Activated CD4-positive, alpha-beta T cell treated with anti-CD3 and anti-CD28 coated beads, Interleukin-2, Interleukin-6, amounts not matched to agents 100 ng/mL and 50 ng/mL, durations not matched to agents 16 hours and 8 hours (primary cell): ENCODE measurements around the gene MED14.

Source experiments
- DNase-seq: peaks from one replicate; pipeline ENCODE4 v3.0.0-alpha.2; 2020

The MED14 gene

GRCh38 chrX:40663078-40663740 lies 72.1 kb downstream of the MED14 start:
- DNase-seq: no peak

DNA sequence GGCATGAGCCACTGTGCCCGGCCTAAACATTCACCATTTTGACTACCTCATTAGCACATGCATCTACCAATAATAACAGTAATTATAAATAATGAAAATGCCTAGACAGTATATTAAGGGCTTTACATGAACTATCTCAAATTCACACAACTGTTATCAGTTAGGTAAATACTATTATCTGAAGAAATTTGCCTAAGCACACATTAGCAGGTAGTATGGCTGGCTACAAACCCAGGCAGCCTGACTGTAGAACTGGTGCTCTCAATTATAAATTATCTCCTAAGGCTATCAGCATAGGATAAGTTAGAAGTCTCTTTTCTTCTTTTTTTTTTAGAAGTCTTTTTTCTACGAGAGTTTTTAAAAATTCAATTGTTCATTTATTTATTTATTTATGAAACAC lies 73.9 kb downstream of the MED14 start:
- no peak for DNase-seq

DNA sequence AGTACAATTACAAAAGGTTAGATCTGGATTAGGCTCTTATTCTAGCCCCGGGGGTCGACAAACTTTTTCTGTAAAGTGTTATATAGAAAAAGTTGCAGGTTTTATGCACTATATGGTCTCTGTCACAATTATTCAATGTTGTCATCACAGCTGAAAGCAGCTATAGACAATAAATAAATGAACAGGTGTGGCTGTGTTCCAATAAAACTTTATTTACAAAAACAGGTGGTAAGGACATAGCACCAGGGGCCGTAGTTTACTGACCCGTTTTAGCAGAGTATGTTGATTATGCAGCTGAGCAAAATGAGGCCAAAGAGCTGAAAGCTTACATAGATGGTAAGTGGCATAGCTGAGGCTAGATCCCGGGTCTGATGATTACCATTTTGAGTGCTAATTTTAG lies 75.0 kb downstream of the MED14 start:
- DNase-seq: no peak

GRCh38 chrX:40653535-40653934 lies 81.8 kb downstream of the MED14 start:
- DNase-seq: no peak

- DNase-seq: no peak
Measured at GRCh38 chrX:40652664-40653063, 82.7 kb downstream of the MED14 start.

- peak; percentile 76 for DNase-seq
Measured at GRCh38 chrX:40651620-40652223, 83.6 kb downstream of the MED14 start.

- DNase-seq: peak; percentile 96
Measured at GRCh38 chrX:40647307-40648197, 87.8 kb downstream of the MED14 start, which contains the start of gene CXorf38. Gene CXorf38, minus strand, starts transcription at chrX:40647561. Its CDS starts 41 bp downstream, at chrX:40647520.

GRCh38 chrX:40646489-40647306 lies 88.6 kb downstream of the MED14 start:
- peak; percentile 35 for DNase-seq

DNA sequence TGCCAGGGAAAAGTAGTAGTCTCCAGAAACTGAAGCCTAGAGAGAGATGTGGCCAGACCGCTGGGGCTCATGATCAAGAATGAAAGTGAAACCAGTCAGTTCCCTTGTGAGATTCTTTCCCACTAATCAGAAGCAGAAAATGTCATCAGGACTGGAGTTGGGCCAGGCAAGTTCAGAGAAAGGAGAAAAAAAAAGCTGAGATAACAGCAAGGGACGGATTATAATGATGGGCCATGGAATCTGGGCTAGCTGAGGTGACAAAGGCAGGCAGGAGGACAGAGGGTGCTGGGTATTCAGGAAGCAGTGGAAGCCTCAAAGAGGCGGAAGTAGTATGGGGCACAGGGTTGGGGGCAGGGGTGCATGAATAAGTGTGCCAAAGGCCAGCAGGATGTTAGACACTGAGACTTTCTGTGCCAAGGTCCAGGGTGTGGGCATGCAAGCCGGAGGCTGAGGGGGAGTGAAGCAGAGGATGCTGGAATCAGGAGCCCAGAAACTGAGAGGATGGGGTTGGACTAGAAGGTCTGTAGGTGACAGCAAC lies 90.5 kb downstream of the MED14 start:
- DNase-seq: peak; percentile 71

- DNase-seq: no peak
Measured at GRCh38 chrX:40644176-40644575, 91.2 kb downstream of the MED14 start.

GRCh38 chrX:40637687-40638086 lies 97.7 kb downstream of the MED14 start:
- no peak for DNase-seq

DNA sequence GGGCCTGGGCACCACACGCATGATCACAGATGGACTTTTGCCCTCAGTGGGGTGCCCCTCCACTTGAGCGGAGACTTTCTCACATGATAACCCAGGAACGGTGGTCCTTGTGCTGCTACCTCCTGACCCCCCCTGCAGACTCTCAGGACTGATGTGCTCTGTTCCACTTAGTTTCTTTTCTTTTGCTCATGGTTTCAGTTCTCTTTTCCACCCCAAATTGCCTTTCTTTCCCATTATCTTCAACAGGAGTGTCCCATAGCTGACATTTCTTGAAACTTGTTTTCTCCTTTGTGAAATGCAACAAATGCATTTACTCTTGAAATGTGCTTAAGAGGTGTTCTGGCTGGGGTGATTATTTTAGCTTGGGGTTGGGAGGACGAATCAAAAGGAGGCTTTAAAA lies 103.1 kb downstream of the MED14 start:
- DNase-seq: no peak

DNA sequence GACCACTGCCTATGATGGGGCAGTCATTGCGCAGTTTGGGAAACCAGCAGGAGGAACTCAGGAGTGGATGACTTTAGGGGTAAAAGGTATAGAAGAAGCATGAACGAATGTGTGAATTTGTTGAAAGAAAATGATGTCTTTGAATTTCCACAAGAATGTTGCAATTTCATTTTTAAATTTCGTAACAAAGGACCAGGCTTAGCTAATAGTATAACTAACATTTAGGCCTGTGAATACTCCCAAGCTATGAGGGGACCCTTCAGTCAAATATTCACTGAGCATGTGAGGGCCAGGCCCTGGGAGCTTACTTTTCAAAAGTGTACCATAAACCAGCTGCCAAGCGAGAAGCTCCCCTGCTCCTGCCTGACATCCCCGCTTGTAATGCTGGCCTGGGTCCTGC lies 106.8 kb downstream of the MED14 start:
- DNase-seq: no peak

DNA sequence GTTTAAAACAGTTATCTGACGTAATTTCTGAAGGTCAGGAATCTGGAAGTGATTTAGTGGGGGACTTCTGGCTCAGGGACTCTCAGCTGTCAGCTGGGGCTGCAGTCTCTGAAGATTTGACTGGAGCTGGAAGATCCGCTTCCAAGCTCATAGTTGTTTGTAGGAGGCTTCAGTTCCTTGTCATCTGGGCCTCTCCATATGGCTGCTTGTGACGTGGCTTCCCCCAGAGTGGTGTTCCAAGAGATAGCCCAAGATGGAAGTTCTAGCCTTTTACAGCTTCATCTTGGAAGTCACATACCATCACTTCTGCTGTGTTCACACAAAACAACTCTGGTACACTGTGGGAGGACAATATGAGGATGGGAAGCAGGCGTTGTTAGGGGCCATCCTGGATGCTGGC lies 110.0 kb downstream of the MED14 start:
- DNase-seq: no peak

DNA sequence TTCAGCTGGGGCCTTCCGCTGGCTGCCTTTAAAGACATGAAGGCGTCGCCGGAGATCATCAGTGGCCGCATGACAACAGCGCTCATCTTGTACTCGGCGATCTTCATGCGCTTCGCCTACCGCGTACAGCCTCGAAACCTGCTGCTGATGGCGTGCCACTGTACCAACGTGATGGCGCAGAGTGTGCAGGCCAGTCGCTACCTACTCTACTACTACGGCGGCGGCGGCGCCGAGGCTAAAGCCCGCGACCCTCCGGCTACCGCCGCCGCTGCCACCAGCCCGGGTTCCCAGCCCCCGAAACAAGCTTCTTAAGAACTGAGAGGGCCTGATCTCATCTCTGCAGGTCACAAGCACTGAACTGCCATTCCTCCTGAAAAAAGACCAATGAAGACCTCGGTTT lies 111.7 kb downstream of the MED14 start:
- DNase-seq: no peak

GRCh38 chrX:40623139-40623536 lies 112.2 kb downstream of the MED14 start, which contains the start of gene MPC1L:
Gene MPC1L, plus strand, starts transcription at chrX:40623428. Its CDS starts 138 bp downstream, at chrX:40623566.
- DNase-seq: no peak

DNA sequence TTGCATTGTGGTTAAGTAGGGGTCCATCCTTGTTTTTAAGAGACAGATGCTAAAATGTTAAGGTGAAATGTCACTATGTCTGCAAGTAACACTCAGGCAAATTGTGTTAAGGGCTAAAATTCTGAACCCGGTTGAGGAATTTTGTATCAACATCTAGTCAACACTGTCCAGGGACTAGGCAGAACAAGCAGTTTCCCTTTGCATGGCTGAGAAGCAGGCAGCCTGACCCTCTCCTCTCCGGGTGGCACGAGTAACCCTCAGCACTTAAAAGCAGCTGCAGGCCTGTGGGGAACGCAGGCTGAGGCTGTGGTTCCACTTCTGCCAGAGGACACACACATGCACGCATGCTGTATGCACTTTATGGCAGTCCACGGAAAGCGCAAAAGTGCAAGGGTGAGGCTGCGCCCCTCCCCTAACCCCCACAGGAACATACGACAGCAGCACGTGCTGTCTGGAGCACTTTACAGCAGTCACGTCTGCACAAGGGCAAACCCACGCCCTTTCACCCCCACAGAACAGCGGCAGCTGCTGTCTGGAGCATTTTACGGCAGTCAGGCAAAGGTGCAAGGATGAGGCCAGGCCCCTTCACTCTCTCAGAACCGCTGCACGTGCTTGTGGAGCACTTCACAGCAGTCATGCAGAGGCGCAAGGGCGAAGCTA lies 112.7 kb downstream of the MED14 start:
- no peak for DNase-seq

DNA sequence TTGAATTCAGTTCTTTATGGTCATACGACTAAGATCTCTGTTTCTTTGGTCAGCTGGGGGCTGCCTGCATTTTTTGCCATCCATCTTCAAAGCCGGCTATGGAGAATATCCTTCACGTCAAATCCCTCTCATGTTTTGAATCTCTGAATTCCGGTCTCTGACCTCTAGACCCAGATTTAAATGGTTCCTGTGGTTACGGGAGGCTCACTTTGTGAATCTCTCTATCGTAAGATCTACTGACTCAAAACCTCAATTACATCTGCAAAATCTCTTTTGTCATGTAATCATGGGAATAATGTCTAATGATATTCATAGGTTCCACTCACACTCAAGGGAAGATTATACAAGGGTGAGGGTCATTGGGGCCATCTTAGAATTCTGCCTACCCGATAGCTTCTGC lies 117.8 kb downstream of the MED14 start:
- DNase-seq: no peak

GRCh38 chrX:40615976-40616375 lies 119.4 kb downstream of the MED14 start:
- DNase-seq: no peak

DNA sequence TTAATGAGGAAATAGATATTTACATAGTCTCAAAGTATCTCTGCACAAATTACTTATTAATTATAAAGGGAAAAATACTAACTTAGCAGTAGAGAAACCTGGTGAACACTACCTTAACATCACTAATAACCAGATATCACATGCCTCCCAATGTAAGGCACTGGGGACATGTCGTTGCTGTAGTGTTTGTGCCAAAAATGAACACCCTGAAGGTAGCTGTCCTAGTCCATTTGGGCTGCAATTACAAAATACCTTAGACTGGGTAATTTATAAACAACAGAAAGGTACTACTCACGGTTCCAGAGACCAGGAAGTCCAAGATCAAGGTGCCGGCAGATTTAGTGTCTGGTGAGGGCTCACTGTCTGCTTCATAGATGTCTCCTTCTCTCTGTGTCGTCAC lies 122.8 kb downstream of the MED14 start:
- DNase-seq: no peak

DNA sequence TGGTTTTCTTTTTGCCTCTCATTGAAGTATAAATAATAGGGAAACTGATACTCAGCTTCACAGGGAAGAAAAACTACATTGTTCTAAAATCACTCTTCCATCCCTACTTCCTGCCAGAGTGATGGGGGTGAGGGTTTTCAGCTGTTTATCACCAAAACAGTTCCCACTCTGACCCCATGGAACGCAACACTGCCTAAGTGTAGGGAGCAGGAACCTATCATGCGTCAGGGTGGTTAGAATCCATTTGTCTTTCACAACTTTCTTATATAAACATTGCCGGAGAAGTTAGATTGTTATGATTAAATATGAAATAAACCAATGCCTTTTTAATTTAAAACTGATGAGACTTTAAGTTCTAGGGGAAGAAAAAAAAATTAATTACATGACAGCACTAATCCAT lies 128.0 kb downstream of the MED14 start:
- no peak for DNase-seq

- DNase-seq: no peak
Measured at GRCh38 chrX:40603446-40603845, 131.9 kb downstream of the MED14 start.
